ENCODE measurements around the gene ZRANB3.

ZRANB3 gene

GRCh38 chr2:135252805-135253458 is 278.1 kb downstream of the ZRANB3 start (continued):
- TF ChIP-seq, protein P1, sequence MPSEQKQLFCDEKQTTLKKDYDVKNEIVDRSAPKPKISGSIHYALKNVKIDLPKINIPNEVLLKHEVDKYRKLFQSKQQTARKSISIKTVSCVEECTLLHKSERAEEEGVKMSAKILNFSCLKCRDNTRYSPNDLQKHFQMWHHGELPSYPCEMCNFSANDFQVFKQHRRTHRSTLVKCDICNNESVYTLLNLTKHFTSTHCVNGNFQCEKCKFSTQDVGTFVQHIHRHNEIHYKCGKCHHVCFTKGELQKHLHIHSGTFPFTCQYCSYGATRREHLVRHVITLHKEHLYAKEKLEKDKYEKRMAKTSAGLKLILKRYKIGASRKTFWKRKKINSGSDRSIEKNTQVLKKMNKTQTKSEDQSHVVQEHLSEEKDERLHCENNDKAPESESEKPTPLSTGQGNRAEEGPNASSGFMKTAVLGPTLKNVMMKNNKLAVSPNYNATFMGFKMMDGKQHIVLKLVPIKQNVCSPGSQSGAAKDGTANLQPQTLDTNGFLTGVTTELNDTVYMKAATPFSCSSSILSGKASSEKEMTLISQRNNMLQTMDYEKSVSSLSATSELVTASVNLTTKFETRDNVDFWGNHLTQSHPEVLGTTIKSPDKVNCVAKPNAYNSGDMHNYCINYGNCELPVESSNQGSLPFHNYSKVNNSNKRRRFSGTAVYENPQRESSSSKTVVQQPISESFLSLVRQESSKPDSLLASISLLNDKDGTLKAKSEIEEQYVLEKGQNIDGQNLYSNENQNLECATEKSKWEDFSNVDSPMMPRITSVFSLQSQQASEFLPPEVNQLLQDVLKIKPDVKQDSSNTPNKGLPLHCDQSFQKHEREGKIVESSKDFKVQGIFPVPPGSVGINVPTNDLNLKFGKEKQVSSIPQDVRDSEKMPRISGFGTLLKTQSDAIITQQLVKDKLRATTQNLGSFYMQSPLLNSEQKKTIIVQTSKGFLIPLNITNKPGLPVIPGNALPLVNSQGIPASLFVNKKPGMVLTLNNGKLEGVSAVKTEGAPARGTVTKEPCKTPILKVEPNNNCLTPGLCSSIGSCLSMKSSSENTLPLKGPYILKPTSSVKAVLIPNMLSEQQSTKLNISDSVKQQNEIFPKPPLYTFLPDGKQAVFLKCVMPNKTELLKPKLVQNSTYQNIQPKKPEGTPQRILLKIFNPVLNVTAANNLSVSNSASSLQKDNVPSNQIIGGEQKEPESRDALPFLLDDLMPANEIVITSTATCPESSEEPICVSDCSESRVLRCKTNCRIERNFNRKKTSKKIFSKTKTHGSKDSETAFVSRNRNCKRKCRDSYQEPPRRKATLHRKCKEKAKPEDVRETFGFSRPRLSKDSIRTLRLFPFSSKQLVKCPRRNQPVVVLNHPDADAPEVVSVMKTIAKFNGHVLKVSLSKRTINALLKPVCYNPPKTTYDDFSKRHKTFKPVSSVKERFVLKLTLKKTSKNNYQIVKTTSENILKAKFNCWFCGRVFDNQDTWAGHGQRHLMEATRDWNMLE (tag by site-specific recombination; conservative IDR thresholded peaks at IDR 0.05; ENCODE audit: low read depth), result no peak
- TF ChIP-seq HOXD13 (CRISPR knock-in tag; IDR thresholded peaks at IDR 0.05; ENCODE audit: borderline replicate concordance) (no peak), ZSCAN16 (tag by site-specific recombination; IDR thresholded peaks at IDR 0.05) (no peak), ZNF48 (tag by site-specific recombination; IDR thresholded peaks at IDR 0.05) (no peak)
- TF ChIP-seq, protein P2, sequence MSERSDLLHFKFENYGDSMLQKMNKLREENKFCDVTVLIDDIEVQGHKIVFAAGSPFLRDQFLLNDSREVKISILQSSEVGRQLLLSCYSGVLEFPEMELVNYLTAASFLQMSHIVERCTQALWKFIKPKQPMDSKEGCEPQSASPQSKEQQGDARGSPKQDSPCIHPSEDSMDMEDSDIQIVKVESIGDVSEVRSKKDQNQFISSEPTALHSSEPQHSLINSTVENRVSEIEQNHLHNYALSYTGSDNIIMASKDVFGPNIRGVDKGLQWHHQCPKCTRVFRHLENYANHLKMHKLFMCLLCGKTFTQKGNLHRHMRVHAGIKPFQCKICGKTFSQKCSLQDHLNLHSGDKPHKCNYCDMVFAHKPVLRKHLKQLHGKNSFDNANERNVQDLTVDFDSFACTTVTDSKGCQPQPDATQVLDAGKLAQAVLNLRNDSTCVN (tag by site-specific recombination; optimal IDR thresholded peaks at IDR 0.05), result no peak

DNA sequence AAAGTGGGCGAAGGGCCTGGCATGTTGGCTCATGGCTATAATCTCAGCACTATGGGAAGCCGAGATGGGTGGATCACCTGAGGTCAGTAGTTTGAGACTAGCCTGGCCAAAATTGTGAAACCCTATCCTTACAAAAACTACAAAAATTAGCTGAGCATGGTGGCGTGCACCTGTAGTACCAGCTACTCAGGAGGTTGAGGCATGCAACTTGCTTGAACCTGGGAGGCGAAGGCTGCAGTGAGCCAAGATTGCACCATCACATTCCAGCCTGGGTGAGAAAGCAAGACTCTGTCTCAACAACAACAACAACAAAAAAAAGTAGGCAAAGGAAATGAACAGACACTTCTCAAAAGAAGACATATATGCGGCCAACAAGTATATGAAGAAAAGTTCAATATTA is 282.4 kb downstream of the ZRANB3 start:
- ChIA-PET CTCF (no interaction called here), POLR2A (no interaction called here)
- peaks cover 0 to 2% of the 10 kb centered on the region in 2 experiments; a peak in 1 of 3 replicates for H3K36me3 ChIP-seq (ENCODE audit: control insufficient read depth in 2 of 2, insufficient read depth in 1 of 2, low read length in 2 of 2)
- no peaks in the 10 kb centered on the region for H3K4me1 ChIP-seq (ENCODE audit: control insufficient read depth, insufficient read depth, low read length)
- H3K4me3 ChIP-seq (ENCODE audit: low read depth, low read length), result no peak overlapping the region
- no peaks in the 10 kb centered on the region for H3K9me3 ChIP-seq (ENCODE audit: control insufficient read depth, insufficient read depth, low read depth, low read length)
- H3K27ac ChIP-seq (ENCODE audit: extremely low read depth, low read depth, low read length), result no peak overlapping the region
- TF ChIP-seq ZNF549 (tag by site-specific recombination; IDR thresholded peaks at IDR 0.05), result no peak
- no peak for TF ChIP-seq ZNF658 (tag by site-specific recombination; IDR thresholded peaks at IDR 0.05)
- TF ChIP-seq ZNF138 (tag by site-specific recombination; IDR thresholded peaks at IDR 0.05; ENCODE audit: borderline replicate concordance), result no peak
- TF ChIP-seq ZNF521 (tag by site-specific recombination; IDR thresholded peaks at IDR 0.05), result no peak
- TF ChIP-seq, protein P3, sequence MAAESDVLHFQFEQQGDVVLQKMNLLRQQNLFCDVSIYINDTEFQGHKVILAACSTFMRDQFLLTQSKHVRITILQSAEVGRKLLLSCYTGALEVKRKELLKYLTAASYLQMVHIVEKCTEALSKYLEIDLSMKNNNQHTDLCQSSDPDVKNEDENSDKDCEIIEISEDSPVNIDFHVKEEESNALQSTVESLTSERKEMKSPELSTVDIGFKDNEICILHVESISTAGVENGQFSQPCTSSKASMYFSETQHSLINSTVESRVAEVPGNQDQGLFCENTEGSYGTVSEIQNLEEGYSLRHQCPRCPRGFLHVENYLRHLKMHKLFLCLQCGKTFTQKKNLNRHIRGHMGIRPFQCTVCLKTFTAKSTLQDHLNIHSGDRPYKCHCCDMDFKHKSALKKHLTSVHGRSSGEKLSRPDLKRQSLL (tag by site-specific recombination; IDR thresholded peaks at IDR 0.05), result no peak
- no peak for TF ChIP-seq SP7 (tag by site-specific recombination; IDR thresholded peaks at IDR 0.05)
- TF ChIP-seq ZNF114 (tag by site-specific recombination; IDR thresholded peaks at IDR 0.05), result no peak
- no peak for TF ChIP-seq ZNF776 (tag by site-specific recombination; IDR thresholded peaks at IDR 0.05; ENCODE audit: borderline replicate concordance)
- no peak for TF ChIP-seq ZNF791 (tag by site-specific recombination; IDR thresholded peaks at IDR 0.05)
- TF ChIP-seq ZNF623 (tag by site-specific recombination; IDR thresholded peaks at IDR 0.05), result no peak
- TF ChIP-seq ZNF501 (tag by site-specific recombination; IDR thresholded peaks at IDR 0.05), result no peak
- TF ChIP-seq ZNF140 (tag by site-specific recombination; IDR thresholded peaks at IDR 0.05), result no peak
- no peak for TF ChIP-seq ZNF157 (tag by site-specific recombination; IDR thresholded peaks at IDR 0.05)
- no peak for TF ChIP-seq ZNF211 (tag by site-specific recombination; IDR thresholded peaks at IDR 0.05; ENCODE audit: low read depth)
- no peak for TF ChIP-seq ZNF2 (tag by site-specific recombination; IDR thresholded peaks at IDR 0.05)
